HCT116 (cell line): ENCODE results near the gene SPSB2.

Experiments
- ELF1 ChIP-seq: IDR thresholded peaks from 2 replicates; pipeline ENCODE4 v1.6.1; 2012; ENCODE audit warnings: low read depth, borderline replicate concordance
- EZH2phosphoT487 ChIP-seq: fragments of 200-600 bp; IDR thresholded peaks from 2 replicates; pipeline ENCODE4 v1.6.1; 2018; ENCODE audit warnings: antibody characterized with exemption, borderline replicate concordance
- JUND ChIP-seq: IDR thresholded peaks from 2 replicates; pipeline ENCODE4 v1.6.1; 2012
- POLR2A ChIP-seq: IDR thresholded peaks from 2 replicates; pipeline ENCODE4 v1.7.0; 2011; ENCODE audit warnings: borderline replicate concordance; ENCODE audit not compliant: insufficient read depth, insufficient read length; ENCODE audit errors: extremely low read depth
- POLR2AphosphoS5 ChIP-seq: IDR thresholded peaks from 2 replicates; pipeline ENCODE4 v1.6.1; 2011; ENCODE audit warnings: mild to moderate bottlenecking, low read depth, low read length, moderate library complexity
- TF ChIP-seq, protein P1 (sequence below), 3 experiments: fragments of 200-600 bp in 1 of 3; sonication (generic) in 1 of 3; IDR thresholded peaks in 2 of 3; conservative IDR thresholded peaks in 1 of 3; 2 replicates each; pipeline ENCODE4 v1.5.1; 2012 to 2017; ENCODE audit warnings: low read depth in 2 of 3, low read length in 2 of 3, antibody characterized with exemption in 1 of 3, borderline replicate concordance in 1 of 3, control low read depth in 1 of 3, mild to moderate bottlenecking in 1 of 3, mixed read lengths in 1 of 3, mixed run types in 1 of 3, moderate library complexity in 1 of 3; ENCODE audit not compliant: insufficient read depth in 1 of 3
- TF ChIP-seq, protein P2 (sequence below): IDR thresholded peaks from 2 replicates; pipeline ENCODE4 v1.6.1; 2011; ENCODE audit warnings: mild to moderate bottlenecking, low read length, moderate library complexity; ENCODE audit not compliant: insufficient replicate concordance; ENCODE audit errors: extremely low read depth

DNA sequence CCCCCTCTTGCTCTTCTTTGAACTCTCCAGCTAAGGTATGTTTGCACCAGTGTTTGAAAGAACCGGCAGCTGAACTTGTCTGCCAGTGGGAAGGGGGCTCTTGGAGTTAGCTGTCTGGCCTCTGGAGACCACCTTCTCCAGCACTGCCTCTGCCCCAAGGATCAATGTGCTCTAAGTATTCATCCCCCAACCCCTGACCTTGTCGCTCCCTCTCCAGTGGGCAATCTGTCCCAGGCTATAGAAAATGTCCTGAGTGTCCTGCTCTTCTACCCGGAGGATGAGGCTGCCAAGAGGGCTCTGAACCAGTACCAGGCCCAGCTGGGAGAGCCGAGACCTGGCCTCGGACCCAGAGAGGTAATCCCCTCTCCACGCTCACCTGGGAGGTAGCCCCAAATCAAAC is 42.1 kb downstream of the SPSB2 start:
- TF ChIP-seq, protein P1, sequence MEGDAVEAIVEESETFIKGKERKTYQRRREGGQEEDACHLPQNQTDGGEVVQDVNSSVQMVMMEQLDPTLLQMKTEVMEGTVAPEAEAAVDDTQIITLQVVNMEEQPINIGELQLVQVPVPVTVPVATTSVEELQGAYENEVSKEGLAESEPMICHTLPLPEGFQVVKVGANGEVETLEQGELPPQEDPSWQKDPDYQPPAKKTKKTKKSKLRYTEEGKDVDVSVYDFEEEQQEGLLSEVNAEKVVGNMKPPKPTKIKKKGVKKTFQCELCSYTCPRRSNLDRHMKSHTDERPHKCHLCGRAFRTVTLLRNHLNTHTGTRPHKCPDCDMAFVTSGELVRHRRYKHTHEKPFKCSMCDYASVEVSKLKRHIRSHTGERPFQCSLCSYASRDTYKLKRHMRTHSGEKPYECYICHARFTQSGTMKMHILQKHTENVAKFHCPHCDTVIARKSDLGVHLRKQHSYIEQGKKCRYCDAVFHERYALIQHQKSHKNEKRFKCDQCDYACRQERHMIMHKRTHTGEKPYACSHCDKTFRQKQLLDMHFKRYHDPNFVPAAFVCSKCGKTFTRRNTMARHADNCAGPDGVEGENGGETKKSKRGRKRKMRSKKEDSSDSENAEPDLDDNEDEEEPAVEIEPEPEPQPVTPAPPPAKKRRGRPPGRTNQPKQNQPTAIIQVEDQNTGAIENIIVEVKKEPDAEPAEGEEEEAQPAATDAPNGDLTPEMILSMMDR (IDR thresholded peaks at IDR 0.05 in 2 of 3, conservative IDR thresholded peaks at IDR 0.05 in 1 of 3; ENCODE audit: borderline replicate concordance in 1 of 3, insufficient read depth in 1 of 3, low read depth in 2 of 3, low read length in 2 of 3) = no peak
- TF ChIP-seq, protein P2, sequence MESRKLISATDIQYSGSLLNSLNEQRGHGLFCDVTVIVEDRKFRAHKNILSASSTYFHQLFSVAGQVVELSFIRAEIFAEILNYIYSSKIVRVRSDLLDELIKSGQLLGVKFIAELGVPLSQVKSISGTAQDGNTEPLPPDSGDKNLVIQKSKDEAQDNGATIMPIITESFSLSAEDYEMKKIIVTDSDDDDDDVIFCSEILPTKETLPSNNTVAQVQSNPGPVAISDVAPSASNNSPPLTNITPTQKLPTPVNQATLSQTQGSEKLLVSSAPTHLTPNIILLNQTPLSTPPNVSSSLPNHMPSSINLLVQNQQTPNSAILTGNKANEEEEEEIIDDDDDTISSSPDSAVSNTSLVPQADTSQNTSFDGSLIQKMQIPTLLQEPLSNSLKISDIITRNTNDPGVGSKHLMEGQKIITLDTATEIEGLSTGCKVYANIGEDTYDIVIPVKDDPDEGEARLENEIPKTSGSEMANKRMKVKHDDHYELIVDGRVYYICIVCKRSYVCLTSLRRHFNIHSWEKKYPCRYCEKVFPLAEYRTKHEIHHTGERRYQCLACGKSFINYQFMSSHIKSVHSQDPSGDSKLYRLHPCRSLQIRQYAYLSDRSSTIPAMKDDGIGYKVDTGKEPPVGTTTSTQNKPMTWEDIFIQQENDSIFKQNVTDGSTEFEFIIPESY = no peak
- TF ChIP-seq ELF1 (no peak), POLR2AphosphoS5 (no peak), POLR2A (no peak), JUND (no peak), EZH2phosphoT487 (no peak)
